Liver (tissue), 9 donors: ENCODE measurements around the gene RYR2. TPM values are rescaled to one million over a fixed set of nuclear protein-coding genes. Genes with fewer than 3 reads are reported as not detected.

ENCODE experiments used
- DNase-seq: peaks from one replicate; pipeline ENCODE4 v3.0.0-alpha.2; 2017; ENCODE audit warnings: low spot score
- H3K27ac ChIP-seq, 2 donors: one replicate each; pipeline ENCODE4 v1.7.0; 2013; ENCODE audit warnings: inconsistent platforms in 2 of 2, low read length in 2 of 2, control low read depth in 1 of 2, low read depth in 1 of 2, mild to moderate bottlenecking in 1 of 2
- H3K27me3 ChIP-seq, 4 donors: one replicate each; pipeline versions ENCODE4 v1.6.1 to v1.7.0; 2013; ENCODE audit warnings: low read length in 3 of 4, inconsistent platforms in 1 of 4, mild to moderate bottlenecking in 1 of 4, moderate library complexity in 1 of 4; ENCODE audit not compliant: control insufficient read depth in 4 of 4, insufficient read depth in 4 of 4
- H3K36me3 ChIP-seq, 4 donors: one replicate each; pipeline versions ENCODE4 v1.6.1 to v1.7.0; 2013; ENCODE audit warnings: low read length in 3 of 4, mild to moderate bottlenecking in 3 of 4, low read depth in 1 of 4, moderate library complexity in 1 of 4; ENCODE audit not compliant: control insufficient read depth in 4 of 4, insufficient read depth in 3 of 4
- H3K4me1 ChIP-seq, 4 donors: one replicate each; pipeline versions ENCODE4 v1.6.1 to v1.7.0; 2013; ENCODE audit warnings: low read length in 3 of 4, mild to moderate bottlenecking in 3 of 4, moderate library complexity in 1 of 4; ENCODE audit not compliant: control insufficient read depth in 4 of 4, insufficient read depth in 4 of 4
- H3K4me3 ChIP-seq, 3 donors: one replicate each; pipeline versions ENCODE4 v1.6.1 to v1.7.0; 2013; ENCODE audit warnings: low read length in 3 of 3, control low read depth in 1 of 3, low read depth in 1 of 3, mild to moderate bottlenecking in 1 of 3
- H3K9ac ChIP-seq, 2 donors: one replicate each; pipeline ENCODE4 v1.7.0; 2013; ENCODE audit warnings: low read length in 2 of 2, mild to moderate bottlenecking in 2 of 2, moderate library complexity in 2 of 2, control low read depth in 1 of 2, low read depth in 1 of 2
- H3K9me3 ChIP-seq, 4 donors: one replicate each; pipeline versions ENCODE4 v1.6.1 to v1.7.0; 2013; ENCODE audit warnings: low read length in 3 of 4; ENCODE audit not compliant: control insufficient read depth in 4 of 4
- EGR1 ChIP-seq, 2 donors: IDR thresholded peaks; 2 replicates each; pipeline ENCODE4 v1.6.1; 2016 to 2018; ENCODE audit warnings: antibody characterized with exemption in 2 of 2, low read depth in 2 of 2
- FOXA1 ChIP-seq: IDR thresholded peaks from 2 replicates; pipeline ENCODE4 v1.6.1; 2016; ENCODE audit warnings: antibody characterized with exemption
- FOXA2 ChIP-seq: IDR thresholded peaks from 2 replicates; pipeline ENCODE4 v1.6.1; 2016; ENCODE audit warnings: antibody characterized with exemption
- HNF4A ChIP-seq, 2 donors: conservative IDR thresholded peaks; 2 replicates each; pipeline ENCODE4 v1.6.1; 2016; ENCODE audit warnings: antibody characterized with exemption in 2 of 2, mild to moderate bottlenecking in 2 of 2
- JUND ChIP-seq, 2 donors: IDR thresholded peaks; 2 replicates each; pipeline ENCODE4 v1.6.1; 2016; ENCODE audit warnings: antibody characterized with exemption in 2 of 2
- NR2F2 ChIP-seq: IDR thresholded peaks from 2 replicates; pipeline ENCODE4 v1.6.1; 2016; ENCODE audit warnings: antibody characterized with exemption
- RAD21 ChIP-seq, 2 donors: IDR thresholded peaks; 2 replicates each; pipeline ENCODE4 v1.6.1; 2016; ENCODE audit warnings: antibody characterized with exemption in 2 of 2, mild to moderate bottlenecking in 2 of 2
- RXRA ChIP-seq, 2 donors: IDR thresholded peaks; 2 replicates each; pipeline ENCODE4 v1.6.1; 2017 to 2018; ENCODE audit warnings: antibody characterized with exemption in 2 of 2, mild to moderate bottlenecking in 1 of 2
- SP1 ChIP-seq: IDR thresholded peaks from 2 replicates; pipeline ENCODE4 v1.6.1; 2018; ENCODE audit warnings: antibody characterized with exemption, mild to moderate bottlenecking
- TAF1 ChIP-seq: conservative IDR thresholded peaks from 2 replicates; pipeline ENCODE4 v1.6.1; 2016; ENCODE audit warnings: antibody characterized with exemption, mild to moderate bottlenecking
- YY1 ChIP-seq: IDR thresholded peaks from 2 replicates; pipeline ENCODE4 v1.6.1; 2016; ENCODE audit warnings: antibody characterized with exemption, mild to moderate bottlenecking
- ZBTB33 ChIP-seq: IDR thresholded peaks from 2 replicates; pipeline ENCODE4 v1.6.1; 2016; ENCODE audit warnings: antibody characterized with exemption
- WGBS: extraction: QIAGEN DNeasy Blood & Tissue Kit; methylation state at CpG from one replicate; pipeline ENCODE4 v1.1.7; 2013; 5-methylcytosine and 5-hydroxymethylcytosine counted together
- polyA plus RNA-seq, 2 donors: library from polyadenylated mRNA; stranded (reverse) in 1 of 2; unstranded in 1 of 2; fragments of 200-250 nt in 1 of 2; fragments of >200 nt in 1 of 2; fragmentation: Nextera tagmentation in 1 of 2; extraction: Ambion mirVana in 1 of 2; gene quantifications; one replicate each; pipeline versions ENCODE4 v1.2.1 to v1.2.3, GENCODE V29; 2013 to 2015
- total RNA-seq, 2 donors: library from RNA; depleted of rRNA; stranded (reverse); fragments of >200 nt; gene quantifications; one replicate each; pipeline ENCODE4 v1.2.3, GENCODE V29; 2014
- TF ChIP-seq, protein P1 (sequence below): IDR thresholded peaks from 2 replicates; pipeline ENCODE4 v1.6.1; 2016; ENCODE audit warnings: antibody characterized with exemption
- TF ChIP-seq, protein P2 (sequence below): IDR thresholded peaks from 2 replicates; pipeline ENCODE4 v1.6.1; 2016; ENCODE audit warnings: antibody characterized with exemption, mild to moderate bottlenecking
- TF ChIP-seq, protein P3 (sequence below): IDR thresholded peaks from 2 replicates; pipeline ENCODE4 v1.6.1; 2016; ENCODE audit warnings: antibody characterized with exemption
- donor health status: healthy.
- donor health status: healthy.
- donor health status: healthy.
- donor health status: healthy.
- donor health status: healthy.

RYR2 gene
- total and polyA plus RNA-seq, 4 donors, result 0.06 to 0.75 (median 0.31) TPM

GRCh38 chr1:237170149-237170548 is 128.2 kb downstream of the RYR2 start:
- Histone ChIP-seq H3K9me3 (no peaks in the 10 kb centered on the region), H3K27me3 (peaks cover 0 to 7% (median 0%) of the 10 kb centered on the region in 4 donors), H3K4me3 (no peak overlapping the region), H3K36me3 (no peaks in the 10 kb centered on the region), H3K9ac (no peak overlapping the region), H3K4me1 (no peaks in the 10 kb centered on the region), H3K27ac (no peak overlapping the region)
- TF ChIP-seq FOXA1 (no peak), EGR1 (IDR thresholded peaks at IDR 0.05; ENCODE audit: low read depth in 2 of 2) (no peak), YY1 (no peak), NR2F2 (no peak), RAD21 (IDR thresholded peaks at IDR 0.05) (no peak), SP1 (no peak), RXRA (IDR thresholded peaks at IDR 0.05) (no peak)
- DNase-seq, result no peak
- WGBS, result 69% methylated on average over 8 of the region's 8 CpGs

DNA sequence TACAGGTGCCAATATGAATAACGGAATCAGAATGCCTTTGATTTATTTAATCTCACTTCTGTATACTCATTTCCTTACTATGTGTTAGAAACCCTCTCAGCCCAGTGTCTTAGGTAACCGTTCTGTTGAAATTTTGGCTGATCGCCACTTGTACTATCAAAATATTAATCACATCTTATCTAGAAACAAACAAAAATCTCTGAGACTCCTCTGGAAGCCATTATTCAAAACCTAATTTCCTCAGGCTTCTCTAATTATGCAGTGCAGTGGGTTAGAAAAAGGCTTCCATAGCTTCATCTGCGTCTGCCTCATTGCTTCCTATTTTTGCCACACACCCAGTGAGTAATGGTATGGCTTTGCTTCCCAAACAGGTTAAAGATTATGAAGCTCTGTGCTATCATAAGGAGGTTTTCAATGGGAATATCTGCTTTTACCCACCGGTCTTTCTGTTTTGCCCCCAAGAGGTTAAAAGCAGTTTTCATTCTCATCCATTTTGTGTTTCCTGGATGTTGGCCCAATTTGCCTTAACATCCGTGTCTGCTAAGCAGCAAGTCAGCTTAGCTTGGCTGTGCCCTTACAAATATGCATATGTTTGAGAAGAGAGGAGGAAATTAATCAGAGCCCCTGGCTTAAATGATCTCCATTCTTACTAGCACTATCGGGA is 129.6 kb downstream of the RYR2 start:
- Histone ChIP-seq H3K27me3 (peaks cover 0 to 14% (median 0%) of the 10 kb centered on the region in 4 donors), H3K9ac (no peak overlapping the region)

More for the DNA sequence above, 129.6 kb downstream of the RYR2 start:
- DNase-seq, result no peak
- Histone ChIP-seq H3K4me3 (no peak overlapping the region), H3K4me1 (no peaks in the 10 kb centered on the region), H3K27ac (no peak overlapping the region), H3K36me3 (no peaks in the 10 kb centered on the region), H3K9me3 (no peaks in the 10 kb centered on the region)
- WGBS, result 69% methylated on average over 7 of the region's 7 CpGs
- no peak for TF ChIP-seq JUND (IDR thresholded peaks at IDR 0.05)
- TF ChIP-seq, protein P1, sequence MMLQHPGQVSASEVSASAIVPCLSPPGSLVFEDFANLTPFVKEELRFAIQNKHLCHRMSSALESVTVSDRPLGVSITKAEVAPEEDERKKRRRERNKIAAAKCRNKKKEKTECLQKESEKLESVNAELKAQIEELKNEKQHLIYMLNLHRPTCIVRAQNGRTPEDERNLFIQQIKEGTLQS, result no peak
- TF ChIP-seq HNF4A (conservative IDR thresholded peaks at IDR 0.05), result no peak
- TF ChIP-seq SP1, result no peak
- TF ChIP-seq NR2F2, result no peak
- no peak for TF ChIP-seq FOXA2
- TF ChIP-seq, protein P2, sequence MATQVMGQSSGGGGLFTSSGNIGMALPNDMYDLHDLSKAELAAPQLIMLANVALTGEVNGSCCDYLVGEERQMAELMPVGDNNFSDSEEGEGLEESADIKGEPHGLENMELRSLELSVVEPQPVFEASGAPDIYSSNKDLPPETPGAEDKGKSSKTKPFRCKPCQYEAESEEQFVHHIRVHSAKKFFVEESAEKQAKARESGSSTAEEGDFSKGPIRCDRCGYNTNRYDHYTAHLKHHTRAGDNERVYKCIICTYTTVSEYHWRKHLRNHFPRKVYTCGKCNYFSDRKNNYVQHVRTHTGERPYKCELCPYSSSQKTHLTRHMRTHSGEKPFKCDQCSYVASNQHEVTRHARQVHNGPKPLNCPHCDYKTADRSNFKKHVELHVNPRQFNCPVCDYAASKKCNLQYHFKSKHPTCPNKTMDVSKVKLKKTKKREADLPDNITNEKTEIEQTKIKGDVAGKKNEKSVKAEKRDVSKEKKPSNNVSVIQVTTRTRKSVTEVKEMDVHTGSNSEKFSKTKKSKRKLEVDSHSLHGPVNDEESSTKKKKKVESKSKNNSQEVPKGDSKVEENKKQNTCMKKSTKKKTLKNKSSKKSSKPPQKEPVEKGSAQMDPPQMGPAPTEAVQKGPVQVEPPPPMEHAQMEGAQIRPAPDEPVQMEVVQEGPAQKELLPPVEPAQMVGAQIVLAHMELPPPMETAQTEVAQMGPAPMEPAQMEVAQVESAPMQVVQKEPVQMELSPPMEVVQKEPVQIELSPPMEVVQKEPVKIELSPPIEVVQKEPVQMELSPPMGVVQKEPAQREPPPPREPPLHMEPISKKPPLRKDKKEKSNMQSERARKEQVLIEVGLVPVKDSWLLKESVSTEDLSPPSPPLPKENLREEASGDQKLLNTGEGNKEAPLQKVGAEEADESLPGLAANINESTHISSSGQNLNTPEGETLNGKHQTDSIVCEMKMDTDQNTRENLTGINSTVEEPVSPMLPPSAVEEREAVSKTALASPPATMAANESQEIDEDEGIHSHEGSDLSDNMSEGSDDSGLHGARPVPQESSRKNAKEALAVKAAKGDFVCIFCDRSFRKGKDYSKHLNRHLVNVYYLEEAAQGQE, result no peak
- TF ChIP-seq RAD21 (IDR thresholded peaks at IDR 0.05), result no peak
- TF ChIP-seq FOXA1, result no peak
- no peak for TF ChIP-seq ZBTB33
- TF ChIP-seq, protein P3, sequence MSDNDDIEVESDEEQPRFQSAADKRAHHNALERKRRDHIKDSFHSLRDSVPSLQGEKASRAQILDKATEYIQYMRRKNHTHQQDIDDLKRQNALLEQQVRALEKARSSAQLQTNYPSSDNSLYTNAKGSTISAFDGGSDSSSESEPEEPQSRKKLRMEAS, result no peak
- no peak for TF ChIP-seq TAF1
- no peak for TF ChIP-seq RXRA (IDR thresholded peaks at IDR 0.05)
- TF ChIP-seq EGR1 (IDR thresholded peaks at IDR 0.05; ENCODE audit: low read depth in 2 of 2), result no peak
- no peak for TF ChIP-seq YY1
